ENCODE data around the gene STC2.

The STC2 gene

DNA sequence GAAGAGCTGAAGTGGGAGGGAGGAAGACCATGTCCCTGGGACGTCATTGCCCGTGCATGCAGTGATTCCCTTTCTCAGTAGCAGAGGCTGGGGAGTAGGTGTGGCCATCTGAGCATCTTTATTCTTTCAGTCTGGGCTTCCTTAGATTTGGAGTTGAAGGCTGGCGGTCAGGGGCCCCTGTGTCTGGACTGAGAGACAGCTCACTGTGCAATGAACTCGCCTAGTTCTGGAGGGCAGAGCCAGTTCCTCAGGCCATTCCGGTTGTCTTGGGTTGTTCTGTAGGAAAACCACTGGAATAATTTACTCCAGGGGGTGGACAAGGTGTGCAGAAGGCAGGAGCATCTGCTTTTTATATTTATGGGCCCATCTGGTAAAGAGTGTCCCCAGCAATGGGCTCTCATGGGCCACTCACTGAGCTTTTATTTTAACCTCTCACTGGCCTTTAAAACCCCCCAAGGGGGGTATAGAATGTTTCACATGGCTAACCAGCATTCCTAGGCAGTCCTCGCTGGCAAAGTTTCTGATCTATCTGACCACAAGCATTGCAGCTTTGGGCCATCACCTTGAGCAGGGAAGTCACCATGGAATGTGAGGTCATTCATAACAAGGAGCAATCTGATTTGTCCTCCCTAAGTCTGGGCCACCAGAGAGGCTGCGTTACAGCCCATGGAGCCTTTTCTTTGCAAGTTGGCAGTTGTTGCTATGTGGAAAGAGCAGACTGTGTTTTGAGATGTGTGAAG, 9.2 kb downstream of the STC2 start:
- Histone ChIP-seq H3K27me3 (no peaks in the 10 kb centered on the region), H3K9ac (peak overlapping the region in 4 of 11 experiments; percentile 6 to 54 (median 10); a peak in 3 of 22 replicates), H4K20me1 (peaks cover 0 to 75% (median 24%) of the 10 kb centered on the region in 11 experiments; a peak in 11 of 22 replicates), H3K36me3 (peaks cover 44 to 72% (median 63%) of the 10 kb centered on the region in 11 experiments), H3K4me1 (peaks cover 49 to 100% (median 100%) of the 10 kb centered on the region in 10 experiments), H3K9me3 (replicated peaks in 1 of 11) (no peaks in the 10 kb centered on the region), H3K4me3 (no peak overlapping the region), H3K4me2 (peak overlapping the region in 10 of 11 experiments; percentile 3 to 94 (median 81); a peak in 13 of 22 replicates), H3K27ac (peak overlapping the region in 4 of 11 experiments; percentile 4 to 45 (median 30); a peak in 3 of 22 replicates)
- TF ChIP-seq Cebpa-rat (IDR thresholded peaks at IDR 0.05): no peak

GRCh38 chr5:173318330-173318729, 9.9 kb downstream of the STC2 start:
- no peaks in the 10 kb centered on the region for H3K9me3 ChIP-seq (replicated peaks in 1 of 11)
- H3K9ac ChIP-seq: no peak overlapping the region
- H3K4me3 ChIP-seq: no peak overlapping the region
- peaks cover 0 to 68% (median 24%) of the 10 kb centered on the region in 11 experiments; a peak in 11 of 22 replicates for H4K20me1 ChIP-seq
- H3K27me3 ChIP-seq: no peaks in the 10 kb centered on the region
- peak overlapping the region in 10 of 11 experiments; percentile 12 to 94 (median 81); a peak in 15 of 22 replicates for H3K4me2 ChIP-seq
- H3K4me1 ChIP-seq: peaks cover 43 to 100% (median 100%) of the 10 kb centered on the region in 10 experiments
- no peak overlapping the region; a peak in 1 of 22 replicates for H3K27ac ChIP-seq
- peaks cover 44 to 68% (median 62%) of the 10 kb centered on the region in 11 experiments for H3K36me3 ChIP-seq
- no peak for TF ChIP-seq Cebpa-rat (IDR thresholded peaks at IDR 0.05)

GRCh38 chr5:173317852-173318251, 10.4 kb downstream of the STC2 start:
- Histone ChIP-seq H3K4me1 (peaks cover 38 to 100% (median 100%) of the 10 kb centered on the region in 10 experiments), H3K4me2 (peak overlapping the region; percentile 13 to 94 (median 77); a peak in 18 of 22 replicates), H3K36me3 (peaks cover 44 to 64% (median 57%) of the 10 kb centered on the region in 11 experiments), H4K20me1 (peaks cover 0 to 63% (median 24%) of the 10 kb centered on the region in 11 experiments; a peak in 11 of 22 replicates), H3K4me3 (no peak overlapping the region), H3K27ac (peak overlapping the region in 1 of 11 experiments; percentile 64; a peak in 3 of 22 replicates), H3K9ac (peak overlapping the region in 1 of 11 experiments; percentile 69; a peak in 1 of 22 replicates), H3K27me3 (no peaks in the 10 kb centered on the region), H3K9me3 (replicated peaks in 1 of 11) (no peaks in the 10 kb centered on the region)
- TF ChIP-seq Cebpa-rat (IDR thresholded peaks at IDR 0.05): no peak

DNA sequence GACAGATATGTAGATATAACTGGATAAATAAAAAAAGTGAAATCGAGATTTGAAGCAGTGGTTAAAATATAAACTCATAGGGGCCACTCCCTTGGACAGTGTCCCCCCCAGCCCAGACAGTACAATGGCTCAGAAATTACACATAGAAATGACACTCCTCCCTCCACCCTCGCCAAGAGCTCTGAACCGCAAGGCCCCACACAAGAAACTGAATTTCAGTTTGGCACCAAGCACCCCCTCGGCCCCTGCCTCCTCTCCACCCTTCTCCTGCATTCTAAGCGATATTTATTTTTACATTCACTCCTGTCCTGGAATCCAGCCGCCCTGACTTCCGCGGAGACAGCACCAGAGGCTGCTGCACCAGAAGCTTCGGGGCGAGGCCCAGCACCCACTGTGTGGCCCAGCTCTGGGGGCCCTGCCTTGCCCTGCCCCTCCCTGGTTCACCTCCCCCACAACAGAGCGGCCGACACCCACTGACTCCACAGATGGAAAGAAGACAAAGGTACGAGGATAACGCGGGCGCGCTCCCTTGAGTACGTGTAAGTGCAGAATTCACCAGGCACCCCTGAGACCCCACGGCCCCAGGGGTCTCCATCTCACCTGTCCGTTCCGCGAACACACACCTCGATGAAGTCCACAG, 11.0 kb downstream of the STC2 start:
- H3K9ac ChIP-seq: peak overlapping the region in 7 of 11 experiments; percentile 0 to 72 (median 52); a peak in 10 of 22 replicates
- H3K4me1 ChIP-seq: peaks cover 34 to 100% (median 99%) of the 10 kb centered on the region in 10 experiments
- peaks cover 38 to 57% (median 50%) of the 10 kb centered on the region in 11 experiments for H3K36me3 ChIP-seq
- H3K9me3 ChIP-seq (replicated peaks in 1 of 11): no peaks in the 10 kb centered on the region
- no peak for TF ChIP-seq Cebpa-rat (IDR thresholded peaks at IDR 0.05)
- H3K4me2 ChIP-seq: peak overlapping the region; percentile 13 to 94 (median 77); a peak in 20 of 22 replicates
- no peaks in the 10 kb centered on the region for H3K27me3 ChIP-seq
- H3K27ac ChIP-seq: peak overlapping the region in 5 of 11 experiments; percentile 7 to 64 (median 53); a peak in 6 of 22 replicates
- H4K20me1 ChIP-seq: peaks cover 0 to 58% (median 24%) of the 10 kb centered on the region in 11 experiments; a peak in 11 of 22 replicates
- H3K4me3 ChIP-seq: peak overlapping the region in 2 of 10 experiments; percentile 30 to 36; a peak in 2 of 20 replicates

DNA sequence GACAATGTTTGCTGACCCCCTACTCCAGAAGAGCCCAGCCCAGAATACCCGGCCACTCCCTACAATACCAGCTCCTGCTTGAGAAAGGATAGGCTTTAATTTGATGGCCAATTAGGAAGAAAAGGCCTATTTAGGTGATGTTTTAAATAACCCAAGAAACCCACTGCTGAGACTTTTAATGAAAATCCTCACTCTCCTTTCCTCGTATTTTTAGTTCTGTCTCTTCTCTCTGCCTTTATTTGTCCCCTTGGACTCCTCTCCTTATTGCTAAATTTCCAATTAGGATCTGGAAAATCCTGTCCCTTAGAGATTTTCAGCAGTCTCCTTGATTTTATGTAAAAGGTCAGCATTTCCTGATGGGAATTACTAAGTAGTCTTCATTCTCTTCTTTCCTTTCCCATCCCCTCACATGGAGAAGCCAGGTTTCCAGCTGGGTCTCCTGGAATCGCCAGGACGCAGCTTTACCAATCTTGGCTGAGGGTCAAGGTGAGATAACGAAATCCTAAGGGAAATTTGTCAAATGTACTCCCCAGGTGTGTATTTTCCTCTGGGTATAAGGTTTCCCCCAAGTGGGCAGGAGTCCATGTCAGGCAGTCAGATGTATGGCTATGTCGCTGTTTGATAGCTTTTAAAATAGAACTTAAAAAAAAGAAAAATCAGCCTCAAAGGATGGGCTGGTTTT, 11.7 kb downstream of the STC2 start:
- Histone ChIP-seq H4K20me1 (peaks cover 0 to 57% (median 24%) of the 10 kb centered on the region in 11 experiments; a peak in 11 of 22 replicates), H3K4me2 (peak overlapping the region; percentile 68 to 94 (median 79)), H3K9me3 (replicated peaks in 1 of 11) (no peaks in the 10 kb centered on the region), H3K4me1 (peaks cover 39 to 100% (median 99%) of the 10 kb centered on the region in 10 experiments), H3K9ac (peak overlapping the region in 10 of 11 experiments; percentile 10 to 72 (median 40); a peak in 15 of 22 replicates), H3K4me3 (peak overlapping the region in 6 of 10 experiments; percentile 10 to 42 (median 24); a peak in 6 of 20 replicates), H3K27ac (peak overlapping the region in 7 of 11 experiments; percentile 7 to 64 (median 51); a peak in 13 of 22 replicates), H3K27me3 (no peaks in the 10 kb centered on the region), H3K36me3 (peaks cover 32 to 50% (median 43%) of the 10 kb centered on the region in 11 experiments)
- no peak for TF ChIP-seq Cebpa-rat (IDR thresholded peaks at IDR 0.05)

GRCh38 chr5:173315495-173316338, 12.5 kb downstream of the STC2 start:
- Histone ChIP-seq H3K9me3 (replicated peaks in 1 of 11) (no peaks in the 10 kb centered on the region), H3K4me2 (peak overlapping the region; percentile 68 to 94 (median 79)), H3K36me3 (peaks cover 29 to 42% (median 36%) of the 10 kb centered on the region in 11 experiments; a peak in 21 of 22 replicates), H3K4me3 (peak overlapping the region in 6 of 10 experiments; percentile 10 to 42 (median 24); a peak in 6 of 20 replicates), H3K9ac (peak overlapping the region; percentile 10 to 72 (median 35); a peak in 14 of 22 replicates), H3K4me1 (peaks cover 47 to 100% (median 99%) of the 10 kb centered on the region in 10 experiments), H3K27me3 (no peaks in the 10 kb centered on the region), H4K20me1 (peaks cover 0 to 50% (median 24%) of the 10 kb centered on the region in 11 experiments; a peak in 11 of 22 replicates), H3K27ac (peak overlapping the region in 9 of 11 experiments; percentile 7 to 64 (median 45); a peak in 15 of 22 replicates)
- TF ChIP-seq Cebpa-rat (IDR thresholded peaks at IDR 0.05): no peak

DNA sequence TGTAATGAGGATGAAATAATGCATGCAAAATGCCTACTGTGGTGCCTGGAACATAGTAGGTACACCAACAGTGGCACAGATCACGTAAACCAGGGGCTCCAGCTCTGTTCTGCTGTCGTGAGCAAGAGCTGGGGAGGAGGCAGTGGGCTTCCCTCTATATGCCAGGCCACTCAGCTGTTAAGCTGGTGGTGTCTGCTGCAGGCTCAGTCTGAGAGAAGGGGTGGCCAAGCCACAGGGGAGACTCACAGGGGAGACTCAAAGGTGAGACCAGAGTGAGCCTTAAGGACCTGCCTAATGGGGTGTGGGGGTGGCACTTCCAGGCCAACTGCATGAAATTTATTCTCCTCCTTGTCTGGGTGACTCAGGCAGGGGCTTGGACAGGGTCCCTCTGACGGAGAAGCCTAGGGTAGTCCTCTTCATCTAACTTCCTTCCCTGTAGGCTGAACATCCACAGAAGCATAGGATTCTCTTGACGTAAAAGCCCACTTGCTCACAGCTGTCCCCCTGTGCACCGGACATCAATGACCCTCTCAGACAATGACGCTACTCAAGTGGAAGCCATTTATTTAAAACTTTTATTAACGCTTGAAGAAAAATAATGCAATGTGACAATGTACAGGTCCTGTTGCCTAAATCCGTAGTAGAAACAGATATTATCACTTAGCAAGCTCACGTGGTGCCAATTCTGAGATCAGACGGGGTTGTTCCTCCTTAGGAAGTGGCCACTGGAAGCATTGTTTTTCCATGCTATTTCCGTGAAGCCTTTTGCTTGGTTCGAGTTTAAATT, 13.9 kb downstream of the STC2 start:
- H3K4me1 ChIP-seq: peaks cover 52 to 92% (median 90%) of the 10 kb centered on the region in 10 experiments
- no peaks in the 10 kb centered on the region for H3K27me3 ChIP-seq
- peak overlapping the region in 10 of 11 experiments; percentile 68 to 94 (median 78); a peak in 19 of 22 replicates for H3K4me2 ChIP-seq
- H3K9ac ChIP-seq: 0 out of 22 replicates have a peak overlapping the region, but pooled peaks of 1 of the 11 experiments have one; percentile 20
- peaks cover 0 to 7% (median 0%) of the 10 kb centered on the region in 11 experiments; a peak in 4 of 22 replicates for H3K9me3 ChIP-seq (replicated peaks in 1 of 11)
- no peak overlapping the region; a peak in 1 of 22 replicates for H3K27ac ChIP-seq
- TF ChIP-seq Cebpa-rat (IDR thresholded peaks at IDR 0.05): no peak
- H4K20me1 ChIP-seq: peaks cover 0 to 37% (median 16%) of the 10 kb centered on the region in 11 experiments; a peak in 10 of 22 replicates
- H3K36me3 ChIP-seq: peaks cover 18 to 29% (median 23%) of the 10 kb centered on the region in 11 experiments; a peak in 21 of 22 replicates
- H3K4me3 ChIP-seq: no peak overlapping the region

Data from BLaER1 treated with 17β-estradiol and CSF1 and Interleukin-3, amounts not matched to agents 10 nM and 100 nM (cell line).